Gastrocnemius medialis (tissue), 4 donors: ENCODE results near the gene COQ9. TPM values are rescaled to one million over a fixed set of nuclear protein-coding genes. Genes with fewer than 3 reads are reported as not detected.

Source experiments
- ATAC-seq, 2 donors: fragments of 150-250 bp; one replicate each; pipeline ENCODE4 v1.9.1; 2016
- DNase-seq, 2 donors: peaks; one replicate each; pipeline ENCODE4 v3.0.0-alpha.2; 2019
- H3K27ac ChIP-seq, 4 donors: fragments of 200-600 bp; sonication (generic); 1 replicate in 1 of 4; 2 replicates in 3 of 4; pipeline ENCODE4 v1.5.1; 2016 to 2018; ENCODE audit warnings: mild to moderate bottlenecking in 2 of 4, moderate library complexity in 1 of 4
- H3K27me3 ChIP-seq, 3 donors: fragments of 200-600 bp; sonication (generic) in 2 of 3; 1 replicate in 1 of 3; 2 replicates in 2 of 3; pipeline versions ENCODE4 v1.5.1 to v1.6.0; 2016 to 2019; ENCODE audit warnings: mild to moderate bottlenecking in 1 of 3, moderate library complexity in 1 of 3
- H3K36me3 ChIP-seq, 2 donors: fragments of 200-600 bp; sonication (generic) in 1 of 2; one replicate each; pipeline ENCODE4 v1.5.1; 2017 to 2018
- H3K4me1 ChIP-seq, 2 donors: fragments of 200-600 bp; sonication (generic) in 1 of 2; one replicate each; pipeline ENCODE4 v1.5.1; 2016 to 2017; ENCODE audit warnings: mild to moderate bottlenecking in 2 of 2
- H3K4me3 ChIP-seq, 4 donors: fragments of 200-600 bp; sonication (generic) in 3 of 4; 1 replicate in 1 of 4; 2 replicates in 3 of 4; pipeline ENCODE4 v1.5.1; 2016 to 2019; ENCODE audit warnings: mild to moderate bottlenecking in 2 of 4
- H3K9me3 ChIP-seq, 3 donors: fragments of 200-600 bp; sonication (generic) in 2 of 3; 1 replicate in 1 of 3; 2 replicates in 2 of 3; pipeline ENCODE4 v1.5.1; 2016 to 2019
- CTCF ChIP-seq, 5 experiments: fragments of 450-650 bp in 3 of 5; fragments of 200-600 bp in 2 of 5; sonication (generic) in 2 of 5; IDR thresholded peaks in 4 of 5; conservative IDR thresholded peaks in 1 of 5; 1 replicate in 4 of 5; 2 replicates in 1 of 5; pipeline ENCODE4 v1.5.1; 2016 to 2019; ENCODE audit warnings: antibody characterized with exemption in 5 of 5, mild to moderate bottlenecking in 3 of 5, moderate library complexity in 3 of 5
- POLR2A ChIP-seq, 2 donors: fragments of 450-650 bp; IDR thresholded peaks; one replicate each; pipeline ENCODE4 v1.6.1; 2017; ENCODE audit warnings: antibody characterized with exemption in 2 of 2, mild to moderate bottlenecking in 2 of 2, moderate library complexity in 2 of 2
- in situ Hi-C, 4 donors: fragments of 200-750 bp; cut with MboI; loops; one replicate each; pipeline versions ENCODE4 v1.15.0 to v1.8.0; 2017; ENCODE audit warnings: low sequenced_read_pairs in 4 of 4
- intact Hi-C: fragments of 100-400 bp; cut with DNase I; formaldehyde crosslinking; loops from one replicate; pipeline ENCODE4 v1.15.1; 2023; ENCODE audit warnings: low total_unique reads
- total RNA-seq, 4 donors: library from RNA; depleted of rRNA; stranded (reverse); fragments of >200 nt; gene quantifications; one replicate each; pipeline versions ENCODE4 v1.1.0 to v1.2.3, GENCODE V29; 2016

The COQ9 gene
- total RNA-seq, 4 donors from 2014 or later: 107 to 171 (median 135) TPM

DNA sequence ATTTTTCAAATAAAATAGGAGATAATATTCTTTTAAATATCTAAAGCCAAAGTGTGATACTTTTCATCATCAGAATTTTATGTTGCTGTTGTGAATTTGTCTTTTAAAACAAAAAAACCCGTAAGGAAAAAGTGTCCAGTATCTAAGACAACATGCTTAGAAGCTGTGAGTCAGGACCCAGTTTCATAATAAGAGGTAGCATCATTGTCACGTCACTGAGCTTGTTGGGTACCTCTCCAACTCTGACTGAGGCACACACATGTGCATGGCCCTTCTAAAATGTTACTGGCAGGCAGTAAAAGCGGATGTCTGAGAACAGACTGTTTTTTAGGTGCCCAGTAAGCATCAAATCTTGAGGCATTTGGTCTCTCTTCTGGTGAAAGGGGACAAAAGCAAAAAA is 2.6 kb upstream of the COQ9 start:
- H3K9me3 ChIP-seq: no peaks in the 10 kb centered on the region
- H3K27ac ChIP-seq: peak overlapping the region in 1 of 4 donors; percentile 33
- intact Hi-C loops (loop anchor here (5.0 kb wide), 1 partner anchor 293 kb away; the partner anchor contains the start of gene KATNB1), in situ Hi-C loops (loop anchor here in 1 of 4 donors (25.0 kb wide), 1 partner anchor 293 kb away; the partner anchor contains the start of gene KATNB1)
- H3K4me3 ChIP-seq: no peak overlapping the region
- H3K36me3 ChIP-seq: peaks cover 0 to 11% of the 10 kb centered on the region in 2 donors
- TF ChIP-seq CTCF (IDR thresholded peaks at IDR 0.05 in 4 of 5, conservative IDR thresholded peaks at IDR 0.05 in 1 of 5) (no peak), POLR2A (IDR thresholded peaks at IDR 0.05) (no peak)
- no peaks in the 10 kb centered on the region for H3K27me3 ChIP-seq
- H3K4me1 ChIP-seq: peaks cover 32 to 38% of the 10 kb centered on the region in 2 donors
- DNase-seq (no peak), ATAC-seq (no peak)

DNA sequence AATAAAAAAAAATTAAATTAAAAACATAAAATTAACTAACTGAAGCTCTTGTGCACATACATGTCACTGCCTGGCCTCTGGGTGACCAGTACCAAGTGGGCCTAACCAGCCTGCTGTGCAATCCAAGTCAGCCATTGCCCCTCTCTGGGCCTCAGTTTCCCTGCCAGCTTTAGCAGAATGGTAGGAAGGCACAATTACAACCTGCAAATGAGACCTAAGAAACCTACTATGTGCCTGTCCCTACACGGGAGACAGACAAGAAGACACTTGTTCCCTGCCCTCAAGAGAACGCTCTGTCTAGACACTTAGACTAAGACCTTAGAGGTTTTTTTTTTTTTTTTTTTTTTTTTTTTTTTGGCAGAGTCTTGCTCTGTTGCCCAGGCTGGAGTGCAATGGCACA is 1.8 kb upstream of the COQ9 start:
- no peak for ATAC-seq
- Histone ChIP-seq H3K4me1 (peaks cover 32 to 38% of the 10 kb centered on the region in 2 donors), H3K27me3 (no peaks in the 10 kb centered on the region), H3K27ac (no peak overlapping the region), H3K9me3 (no peaks in the 10 kb centered on the region), H3K4me3 (no peak overlapping the region), H3K36me3 (peaks cover 0 to 3% of the 10 kb centered on the region in 2 donors)
- TF ChIP-seq POLR2A (IDR thresholded peaks at IDR 0.05): no peak
- TF ChIP-seq CTCF (IDR thresholded peaks at IDR 0.05 in 4 of 5, conservative IDR thresholded peaks at IDR 0.05 in 1 of 5): no peak
- intact Hi-C loops: loop anchor here (5.0 kb wide), 1 partner anchor 292 kb away; the partner anchor contains the start of gene KATNB1
- DNase-seq: no peak
- in situ Hi-C loops: loop anchor here in 1 of 4 donors (25.0 kb wide), 1 partner anchor 292 kb away; the partner anchor contains the start of gene KATNB1

- in situ Hi-C loops (loop anchor here in 1 of 4 donors (25.0 kb wide), 1 partner anchor 291 kb away; the partner anchor contains the start of gene KATNB1), intact Hi-C loops (loop anchor here (1.0 to 5.0 kb wide), 6 partner anchors 16 to 554 kb away; partner anchors contain the start of genes KATNB1, POLR2C, PSME3IP1 and RSPRY1)
- H3K36me3 ChIP-seq: peaks cover 0 to 9% of the 10 kb centered on the region in 2 donors
- DNase-seq (peak; percentile 16 to 43), ATAC-seq (peak; percentile 44 to 50)
- no peaks in the 10 kb centered on the region for H3K27me3 ChIP-seq
- peak overlapping the region; percentile 98 to 99 (median 98) for H3K27ac ChIP-seq
- H3K4me3 ChIP-seq: peak overlapping the region; percentile 82 to 97 (median 95)
- H3K4me1 ChIP-seq: peaks cover 32 to 38% of the 10 kb centered on the region in 2 donors
- H3K9me3 ChIP-seq: no peaks in the 10 kb centered on the region
- no peak for TF ChIP-seq CTCF (IDR thresholded peaks at IDR 0.05 in 4 of 5, conservative IDR thresholded peaks at IDR 0.05 in 1 of 5)
- no peak for TF ChIP-seq POLR2A (IDR thresholded peaks at IDR 0.05)
Observed at GRCh38 chr16:57446531-57447185, 621 bp upstream of the COQ9 start.

DNA sequence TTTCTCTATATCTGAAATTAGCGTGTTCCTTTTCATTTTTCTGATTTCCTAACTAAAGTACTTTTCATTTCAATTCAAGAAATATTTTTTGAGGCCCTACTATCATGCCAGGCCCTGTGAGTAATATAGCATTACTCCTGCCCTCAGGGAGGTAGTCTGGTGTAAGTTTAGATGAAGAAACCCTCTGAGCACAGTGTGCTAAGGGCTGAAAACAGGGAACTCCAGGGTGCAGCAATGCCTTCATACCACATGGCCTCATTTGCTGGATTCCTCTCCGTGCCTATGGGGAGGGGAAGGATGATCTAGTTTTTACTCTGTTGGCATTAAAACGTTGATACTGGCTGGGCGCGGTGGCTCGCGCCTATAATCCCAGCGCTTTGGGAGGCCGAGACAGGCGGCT is 4.7 kb downstream of the COQ9 start:
- Histone ChIP-seq H3K36me3 (peaks cover 0 to 61% of the 10 kb centered on the region in 2 donors), H3K9me3 (no peaks in the 10 kb centered on the region), H3K4me1 (peaks cover 14 to 15% of the 10 kb centered on the region in 2 donors), H3K4me3 (no peak overlapping the region), H3K27ac (no peak overlapping the region), H3K27me3 (no peaks in the 10 kb centered on the region)
- DNase-seq (no peak), ATAC-seq (no peak)
- in situ Hi-C loops: no loop called here
- TF ChIP-seq CTCF (IDR thresholded peaks at IDR 0.05 in 4 of 5, conservative IDR thresholded peaks at IDR 0.05 in 1 of 5): no peak
- no peak for TF ChIP-seq POLR2A (IDR thresholded peaks at IDR 0.05)
- intact Hi-C loops: no loop called here
